HG02852 (cell line): ENCODE measurements around the gene TIPRL.
A peak's percentile ranks its signal among the peaks of the same experiment; 100 is the strongest.

Experiments used
- ATAC-seq: cut with Tn5 transposase; IDR thresholded peaks from one replicate; pipeline ENCODE4 v1.9.1; 2021; ENCODE audit warnings: mild to moderate bottlenecking, moderate library complexity; ENCODE audit not compliant: unreplicated experiment

Gene TIPRL

DNA sequence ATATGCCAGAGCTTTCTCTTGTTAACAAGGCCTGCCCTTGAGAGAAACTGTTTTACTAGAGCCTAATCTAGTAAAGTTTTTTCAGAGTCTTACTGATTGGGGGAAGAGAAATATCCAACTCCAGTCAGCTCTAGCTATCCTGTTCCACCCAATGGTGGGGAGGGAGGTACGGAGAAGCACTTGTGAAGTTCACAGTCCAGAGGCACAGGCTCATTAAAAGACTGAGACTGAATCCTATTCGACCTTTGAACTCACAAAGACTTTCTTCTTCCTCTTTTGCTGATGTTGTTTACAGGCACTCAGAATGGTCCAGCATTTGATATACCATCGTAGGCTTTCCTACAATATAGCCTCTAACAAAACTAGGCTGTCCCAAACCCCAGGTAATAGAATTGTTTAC lies 31.6 kb downstream of the TIPRL start:
- ATAC-seq, result no peak

DNA sequence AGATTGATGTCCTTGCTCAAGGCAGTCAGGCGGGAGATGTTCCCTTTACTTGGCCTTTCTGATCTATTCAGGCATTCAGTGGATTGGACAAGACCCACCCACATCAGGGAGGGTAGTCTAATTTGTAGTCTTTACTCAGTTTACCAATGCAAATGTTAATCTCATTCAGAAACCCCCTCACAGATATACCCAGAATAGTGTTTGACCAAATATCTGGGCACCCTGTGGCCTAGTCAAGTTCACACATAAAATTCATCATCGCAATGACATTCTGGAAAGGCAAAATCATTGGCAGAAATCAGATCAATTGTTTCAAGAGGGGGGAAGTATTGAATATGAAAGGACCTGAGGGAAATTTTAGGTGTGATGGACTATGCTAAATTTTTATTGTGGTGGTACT lies 34.6 kb downstream of the TIPRL start:
- ATAC-seq, result no peak

- no peak for ATAC-seq
Observed at GRCh38 chr1:168216171-168216570, 37.4 kb downstream of the TIPRL start.

- ATAC-seq, result no peak
Observed at GRCh38 chr1:168217664-168218063, 38.9 kb downstream of the TIPRL start.

DNA sequence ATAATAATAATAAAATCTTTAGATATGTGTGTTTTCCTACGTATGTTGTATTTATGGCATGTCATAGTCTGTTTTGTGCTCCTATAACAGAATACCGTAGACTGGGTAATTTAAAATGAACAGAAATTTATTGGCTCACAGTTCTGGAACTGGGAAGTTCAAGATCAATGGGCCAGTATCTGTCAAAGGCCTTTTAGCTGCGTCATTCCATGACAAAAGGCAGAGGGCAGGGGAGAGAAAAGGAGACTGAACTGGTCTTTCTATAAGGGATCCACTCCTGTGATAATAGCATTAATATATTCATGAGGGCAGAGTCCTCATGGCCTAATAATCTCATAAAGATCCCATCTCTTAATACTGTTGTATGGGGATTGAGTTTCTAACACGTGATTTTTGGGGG lies 39.9 kb downstream of the TIPRL start:
- ATAC-seq, result no peak

DNA sequence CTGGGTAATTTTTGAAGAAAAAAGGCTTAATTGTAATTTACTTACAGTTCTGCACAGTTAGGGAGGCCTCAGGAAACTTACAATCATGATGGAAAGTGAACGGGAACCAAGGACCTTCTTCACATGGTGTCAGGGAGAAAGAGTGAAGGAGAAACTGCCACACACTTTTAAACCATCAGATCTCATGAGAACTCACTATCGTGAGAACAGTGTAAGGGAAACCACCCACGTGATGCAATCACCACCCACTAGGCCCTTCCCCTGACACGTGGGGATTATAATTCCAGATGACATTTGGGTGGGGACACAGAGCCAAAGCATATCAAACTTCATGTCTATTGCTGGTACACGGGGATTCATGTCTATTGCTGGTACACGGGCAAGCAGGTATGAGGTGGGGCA lies 41.7 kb downstream of the TIPRL start:
- no peak for ATAC-seq

DNA sequence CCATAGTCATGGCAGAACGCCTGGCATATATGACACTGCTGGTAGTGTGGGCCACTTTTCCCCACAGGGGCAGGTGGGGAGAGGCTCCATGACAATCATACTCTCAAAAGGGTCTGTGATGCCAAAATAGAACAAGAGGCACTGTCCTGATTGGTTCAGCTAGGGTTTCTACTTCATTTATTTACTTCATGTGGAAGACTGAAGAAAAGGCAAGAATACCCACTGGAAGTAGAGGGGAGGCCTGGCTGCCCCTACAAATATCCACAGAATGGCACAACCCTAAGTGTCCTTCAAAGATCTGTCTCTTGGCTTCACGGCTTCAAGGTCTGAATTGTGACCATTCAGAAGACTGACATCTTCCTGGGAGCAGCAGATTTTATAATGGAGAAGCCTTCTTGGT lies 42.5 kb downstream of the TIPRL start:
- ATAC-seq, result no peak

GRCh38 chr1:168223261-168223660 lies 44.5 kb downstream of the TIPRL start:
- no peak for ATAC-seq

DNA sequence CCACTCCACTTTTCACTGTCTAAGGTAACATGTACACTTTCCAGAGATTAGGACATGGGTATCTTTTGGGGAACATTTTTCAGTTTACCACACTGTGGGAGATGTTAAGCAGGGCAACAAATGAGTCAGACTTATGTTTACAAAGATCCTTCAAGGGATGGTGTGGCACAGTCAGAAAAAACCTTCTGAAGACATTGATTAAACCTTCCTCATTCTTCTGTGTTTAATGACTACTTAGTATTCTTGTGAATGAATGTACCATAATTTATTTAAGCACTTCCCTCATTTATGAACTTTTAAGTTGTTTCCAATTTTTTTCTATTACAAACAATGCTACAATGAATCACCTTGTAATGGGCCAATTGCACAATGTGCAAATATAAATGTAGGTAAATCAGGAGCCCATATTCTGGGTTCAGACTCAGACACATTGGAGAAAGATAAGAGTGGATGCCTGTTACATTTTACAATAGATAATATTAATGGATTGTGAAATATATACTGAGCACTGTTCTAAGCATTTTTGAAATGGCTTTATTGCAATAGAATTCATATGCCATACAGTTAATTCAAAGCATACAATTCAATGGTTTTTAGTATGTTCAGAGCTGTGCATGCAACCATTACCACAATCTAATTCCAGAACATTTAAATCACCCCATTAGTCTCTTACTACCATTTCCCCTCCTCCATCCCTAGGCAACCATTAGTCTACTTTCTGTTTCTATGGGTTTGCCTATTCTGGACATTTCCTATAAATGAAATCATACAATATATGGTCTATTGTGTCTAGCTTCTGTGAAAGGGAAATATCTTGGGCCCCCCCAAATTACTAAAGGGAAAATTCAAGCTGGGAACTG lies 45.1 kb downstream of the TIPRL start:
- no peak for ATAC-seq

- ATAC-seq, result no peak
Observed at GRCh38 chr1:168224991-168225390, 46.2 kb downstream of the TIPRL start.

- peak; percentile 72 for ATAC-seq
Observed at GRCh38 chr1:168225476-168226190, 46.9 kb downstream of the TIPRL start, which contains the start of gene SFT2D2. TSS of gene SFT2D2 (plus strand) at chr1:168226004. CDS start at chr1:168226080, 76 bp downstream.

- no peak for ATAC-seq
Observed at GRCh38 chr1:168227620-168228019, 48.9 kb downstream of the TIPRL start.

- ATAC-seq, result no peak
Observed at GRCh38 chr1:168229893-168230292, 51.1 kb downstream of the TIPRL start.

DNA sequence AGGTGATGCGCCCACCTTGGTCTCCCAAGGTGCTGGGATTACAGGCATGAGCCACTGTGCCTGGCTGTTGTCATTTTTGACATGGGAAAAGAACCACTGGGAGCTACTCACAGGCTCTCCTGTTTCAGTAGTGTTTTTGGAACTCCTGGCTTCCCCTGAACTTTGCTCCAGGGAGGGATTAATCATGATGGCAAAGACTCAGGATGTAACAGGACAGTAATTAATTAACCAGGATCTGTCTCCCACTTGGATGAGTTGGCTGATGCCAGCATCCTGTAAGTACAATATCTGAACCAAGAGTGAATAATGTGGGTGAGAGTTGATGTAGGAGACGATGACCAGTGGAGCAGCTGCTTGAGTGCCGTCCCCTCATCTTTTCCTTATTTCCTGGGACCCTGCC lies 51.9 kb downstream of the TIPRL start:
- no peak for ATAC-seq

DNA sequence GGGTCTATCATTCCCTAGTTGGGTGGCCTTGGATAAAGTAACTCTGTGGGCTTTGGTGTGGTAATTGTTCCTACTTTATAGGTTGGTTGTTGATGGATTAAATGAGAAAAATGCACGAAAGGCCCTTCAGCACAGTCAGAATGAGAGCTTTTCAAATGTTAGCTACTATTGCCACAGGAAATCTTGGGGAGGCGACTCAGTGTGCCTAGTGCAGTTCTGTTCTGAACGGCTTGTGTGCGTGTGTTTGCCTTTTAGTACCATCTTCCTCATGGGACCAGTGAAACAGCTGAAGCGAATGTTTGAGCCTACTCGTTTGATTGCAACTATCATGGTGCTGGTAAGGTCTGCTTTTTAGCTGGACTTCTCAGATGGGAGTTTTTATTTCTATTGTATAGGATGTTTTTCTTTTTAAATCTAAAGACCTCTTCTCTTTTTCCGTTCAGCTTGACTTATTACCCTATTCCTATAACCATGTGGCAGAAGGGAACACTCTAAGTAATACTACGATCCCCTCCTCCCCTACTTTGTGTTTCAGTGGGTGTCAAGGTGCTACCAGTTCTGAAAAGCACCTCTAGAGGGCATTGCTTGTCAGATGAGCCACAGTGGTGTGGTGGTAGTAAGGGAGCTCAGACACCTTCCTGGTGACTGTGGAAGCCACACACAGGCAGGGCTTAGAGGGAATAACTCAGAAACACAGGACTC lies 56.2 kb downstream of the TIPRL start:
- peak; percentile 85 for ATAC-seq

GRCh38 chr1:168235548-168235885 lies 56.8 kb downstream of the TIPRL start:
- peak; percentile 13 for ATAC-seq

GRCh38 chr1:168235937-168236336 lies 57.2 kb downstream of the TIPRL start:
- ATAC-seq, result no peak

- peak; percentile 65 for ATAC-seq
Observed at GRCh38 chr1:168236836-168237611, 58.3 kb downstream of the TIPRL start.

DNA sequence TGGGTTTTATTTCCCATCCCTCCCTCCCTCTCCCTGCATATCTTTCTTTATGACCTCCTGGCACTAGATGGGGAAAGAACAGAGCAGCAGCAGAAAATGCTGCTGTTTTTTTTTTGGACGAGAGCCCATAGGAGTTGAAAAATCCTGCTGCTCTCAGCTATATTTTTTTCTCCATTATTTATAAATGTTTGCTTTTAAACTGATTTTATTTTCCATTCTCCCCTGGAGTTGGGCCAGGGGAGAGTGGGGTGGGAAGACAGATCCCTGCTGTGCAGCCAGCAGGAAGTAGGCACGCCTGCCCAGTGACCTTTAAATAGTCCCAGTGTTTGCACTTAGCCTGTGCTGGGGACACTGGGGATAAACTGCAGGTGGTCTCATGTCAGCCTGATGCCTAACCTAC lies 64.4 kb downstream of the TIPRL start:
- ATAC-seq, result no peak

- ATAC-seq, result no peak
Observed at GRCh38 chr1:168243636-168244212, 65.0 kb downstream of the TIPRL start.

- ATAC-seq, result no peak
Observed at GRCh38 chr1:168245042-168245441, 66.3 kb downstream of the TIPRL start.
